HepG2 (cell line): ENCODE results near the gene TUBB4B. TPM values are rescaled to one million over a fixed set of nuclear protein-coding genes. Genes with fewer than 3 reads are reported as not detected.

ENCODE experiments used
- ARID4A ChIP-seq: sonication (generic); formaldehyde crosslinking; IDR thresholded peaks from 2 replicates; pipeline ENCODE4 v1.5.0; 2020; ENCODE audit warnings: mild to moderate bottlenecking, missing genetic modification reagents, borderline replicate concordance
- ARID5B ChIP-seq: IDR thresholded peaks from 2 replicates; pipeline ENCODE4 v1.4.0; 2020; ENCODE audit warnings: mild to moderate bottlenecking, missing genetic modification reagents
- HNF4G ChIP-seq, 2 experiments: sonication (generic) in 1 of 2; formaldehyde crosslinking in 1 of 2; IDR thresholded peaks; 2 replicates each; pipeline versions ENCODE4 v1.4.0 to v1.6.1; 2011 to 2020; ENCODE audit warnings: borderline replicate concordance in 2 of 2, low read depth in 2 of 2, mild to moderate bottlenecking in 2 of 2, low read length in 1 of 2, missing genetic modification reagents in 1 of 2, moderate library complexity in 1 of 2
- NR2F6 ChIP-seq, 2 experiments: IDR thresholded peaks; 2 replicates each; pipeline ENCODE4 v1.6.1; 2016; ENCODE audit warnings: antibody characterized with exemption in 1 of 2, mild to moderate bottlenecking in 1 of 2
- PAXIP1 ChIP-seq: sonication (generic); formaldehyde crosslinking; conservative IDR thresholded peaks from 2 replicates; pipeline ENCODE4 v1.4.0; 2020; ENCODE audit warnings: mild to moderate bottlenecking, missing genetic modification reagents, moderate library complexity
- PPARG ChIP-seq: conservative IDR thresholded peaks from 2 replicates; pipeline ENCODE4 v1.6.1; 2016; ENCODE audit warnings: missing biosample characterization, missing genetic modification reagents
- RCOR2 ChIP-seq: IDR thresholded peaks from 2 replicates; pipeline ENCODE4 v1.6.1; 2016; ENCODE audit warnings: missing biosample characterization, missing genetic modification reagents
- SETDB1 ChIP-seq: sonication (generic); formaldehyde crosslinking; IDR thresholded peaks from 2 replicates; pipeline ENCODE4 v1.5.1; 2020; ENCODE audit warnings: missing genetic modification reagents, mild to moderate bottlenecking, borderline replicate concordance
- ZEB1 ChIP-seq: IDR thresholded peaks from 2 replicates; pipeline ENCODE4 v1.6.1; 2012; ENCODE audit warnings: mild to moderate bottlenecking, low read depth, inconsistent platforms; ENCODE audit not compliant: insufficient replicate concordance
- ZNF335 ChIP-seq: sonication (generic); formaldehyde crosslinking; IDR thresholded peaks from 2 replicates; pipeline ENCODE4 v1.4.0; 2020; ENCODE audit warnings: missing genetic modification reagents
- ZSCAN22 ChIP-seq: sonication (generic); formaldehyde crosslinking; IDR thresholded peaks from 2 replicates; pipeline ENCODE4 v1.4.0; 2020; ENCODE audit warnings: mild to moderate bottlenecking, missing genetic modification reagents
- polyA plus RNA-seq, 8 experiments: library from polyadenylated mRNA; depleted of rRNA in 3 of 8; stranded (reverse) in 7 of 8; unstranded in 1 of 8; fragments of >200 nt; fragmentation: Illumina TruSeq in 4 of 8; extraction: Trizol in 4 of 8; gene quantifications; 2 replicates each; pipeline versions ENCODE4 v1.2.1 to v1.2.3, GENCODE V29; 2011 to 2016; ENCODE audit warnings: low read depth in 4 of 8, missing spikeins in 1 of 8, mixed read lengths in 1 of 8; ENCODE audit not compliant: insufficient read depth in 1 of 8
- total RNA-seq, 5 experiments: library from RNA; depleted of rRNA; stranded (reverse); fragments of >200 nt; fragmentation: Illumina TruSeq; extraction: Trizol; gene quantifications; 2 replicates each; pipeline ENCODE4 v1.2.3, GENCODE V29; 2016; ENCODE audit warnings: low read depth in 1 of 5
- TF ChIP-seq, protein P1 (sequence below): sonication (generic); formaldehyde crosslinking; IDR thresholded peaks from 2 replicates; pipeline ENCODE4 v1.5.0; 2020; ENCODE audit warnings: missing genetic modification reagents

TUBB4B gene
- total and polyA plus RNA-seq, 2 of the 13 experiments (the other 11 are each of a cell fraction or from before 2014, with no cell fraction given) = 182 to 412 TPM

DNA sequence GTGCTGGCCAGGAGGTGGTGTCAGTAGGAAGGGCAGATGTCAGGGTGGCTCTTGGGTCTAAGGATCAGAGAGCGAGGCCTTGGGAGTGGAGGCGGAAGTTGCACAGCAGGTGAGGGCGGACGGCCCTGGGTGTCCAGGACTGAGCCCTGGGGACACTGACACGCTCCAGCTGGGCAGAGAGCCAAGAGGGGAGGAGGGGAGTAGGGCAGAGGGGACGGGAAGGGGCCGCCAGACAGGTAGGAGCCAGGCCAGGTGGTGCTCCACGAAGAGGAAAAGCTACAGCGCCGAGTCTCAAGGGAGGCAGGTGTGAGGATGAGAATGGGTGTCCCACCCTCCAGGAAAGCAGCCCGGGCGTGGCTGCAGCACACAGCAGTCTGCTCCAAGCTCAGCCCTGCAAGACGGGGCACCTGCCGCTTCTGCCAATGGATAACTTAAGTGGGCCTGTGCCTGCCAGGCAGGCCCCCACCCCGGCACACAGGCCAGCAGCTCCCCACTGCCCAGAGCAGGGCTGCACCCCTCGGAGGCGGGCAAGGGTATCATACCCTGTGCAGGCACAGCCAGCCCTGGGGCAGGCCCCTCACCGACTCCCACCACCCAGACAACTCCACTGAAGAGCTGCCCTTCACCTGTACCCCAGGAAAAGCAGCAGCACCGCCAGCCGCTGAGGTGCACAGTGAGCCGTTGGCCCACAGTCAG, 45.4 kb upstream of the TUBB4B start (continued):
- TF ChIP-seq ARID4A (CRISPR knock-in tag) (peak; percentile 34; the same call in 1 of the 2 replicates), PPARG (CRISPR knock-in tag) (peak; percentile 68; the same call in 1 of the 2 replicates), SETDB1 (CRISPR knock-in tag) (no peak), HNF4G (IDR thresholded peaks at IDR 0.05; ENCODE audit: borderline replicate concordance, low read depth, low read length) (no peak), HNF4G (CRISPR knock-in tag; IDR thresholded peaks at IDR 0.05; ENCODE audit: borderline replicate concordance, low read depth) (no peak), ARID5B (CRISPR knock-in tag) (no peak), RCOR2 (CRISPR knock-in tag) (peak; percentile 27; the same call in 1 of the 2 replicates), ZEB1 (peak; percentile 59), ZNF335 (CRISPR knock-in tag) (no peak), ZSCAN22 (CRISPR knock-in tag) (no peak), NR2F6 (IDR thresholded peaks at IDR 0.05) (no peak), NR2F6 (CRISPR knock-in tag; IDR thresholded peaks at IDR 0.05) (peak; percentile 23; the same call in 1 of the 2 replicates), PAXIP1 (CRISPR knock-in tag) (peak; percentile 42; the same call in 1 of the 2 replicates)
- TF ChIP-seq, protein P1, sequence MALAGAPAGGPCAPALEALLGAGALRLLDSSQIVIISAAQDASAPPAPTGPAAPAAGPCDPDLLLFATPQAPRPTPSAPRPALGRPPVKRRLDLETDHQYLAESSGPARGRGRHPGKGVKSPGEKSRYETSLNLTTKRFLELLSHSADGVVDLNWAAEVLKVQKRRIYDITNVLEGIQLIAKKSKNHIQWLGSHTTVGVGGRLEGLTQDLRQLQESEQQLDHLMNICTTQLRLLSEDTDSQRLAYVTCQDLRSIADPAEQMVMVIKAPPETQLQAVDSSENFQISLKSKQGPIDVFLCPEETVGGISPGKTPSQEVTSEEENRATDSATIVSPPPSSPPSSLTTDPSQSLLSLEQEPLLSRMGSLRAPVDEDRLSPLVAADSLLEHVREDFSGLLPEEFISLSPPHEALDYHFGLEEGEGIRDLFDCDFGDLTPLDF (CRISPR knock-in tag) = no peak
